GM19351 (cell line): ENCODE data around the gene CROT.
A peak's percentile ranks its signal among the peaks of the same experiment; 100 is the strongest.

ENCODE experiments used
- ATAC-seq: cut with Tn5 transposase; IDR thresholded peaks from one replicate; pipeline ENCODE4 v1.9.1; 2021; ENCODE audit warnings: mild to moderate bottlenecking, moderate library complexity; ENCODE audit not compliant: unreplicated experiment

CROT gene

DNA sequence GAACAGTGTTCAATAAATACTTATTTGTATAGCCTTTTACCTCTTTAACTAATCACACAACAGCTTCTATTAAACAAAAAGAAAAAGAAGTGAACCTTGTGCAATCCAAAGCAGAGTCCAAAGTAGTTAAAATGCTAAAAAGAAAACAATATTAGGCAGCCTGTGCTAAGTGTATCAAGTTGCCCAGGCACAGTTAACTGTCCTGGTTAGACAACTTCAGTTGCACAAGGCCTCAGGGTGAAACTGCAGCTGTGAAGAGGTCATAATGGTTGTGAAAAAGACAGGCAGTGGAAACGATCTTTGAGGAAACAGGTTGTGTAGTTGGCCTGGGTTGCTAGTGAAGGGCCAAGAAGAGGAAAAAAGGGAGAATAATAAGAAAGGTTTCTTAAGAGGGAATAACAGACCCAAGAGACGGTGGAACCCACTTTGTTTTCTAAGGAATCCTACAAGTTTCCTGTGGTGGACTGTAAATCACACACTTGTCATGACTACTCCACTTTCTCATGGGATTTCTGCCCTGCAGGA lies 6.0 kb upstream of the CROT start:
- ATAC-seq: no peak

DNA sequence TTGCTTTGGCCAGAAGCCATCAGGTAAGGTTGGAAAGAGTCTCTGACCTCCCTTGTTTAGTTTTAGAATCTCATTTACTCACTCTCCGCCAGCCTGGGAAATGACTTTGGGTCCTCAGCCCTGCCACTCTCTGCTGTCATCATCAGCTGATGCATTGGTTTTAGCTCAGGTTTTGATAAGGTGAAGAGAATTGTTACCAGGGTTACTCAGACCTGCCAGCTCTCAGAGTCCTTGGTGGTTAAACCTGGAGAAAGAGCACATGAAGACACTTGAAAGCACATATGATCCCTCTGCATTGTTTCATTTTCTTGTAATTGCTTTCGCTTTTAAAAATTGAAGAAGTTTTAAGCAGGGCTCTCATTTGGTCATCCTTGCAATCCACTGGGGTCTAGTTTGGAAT lies 4.0 kb upstream of the CROT start:
- ATAC-seq: no peak

DNA sequence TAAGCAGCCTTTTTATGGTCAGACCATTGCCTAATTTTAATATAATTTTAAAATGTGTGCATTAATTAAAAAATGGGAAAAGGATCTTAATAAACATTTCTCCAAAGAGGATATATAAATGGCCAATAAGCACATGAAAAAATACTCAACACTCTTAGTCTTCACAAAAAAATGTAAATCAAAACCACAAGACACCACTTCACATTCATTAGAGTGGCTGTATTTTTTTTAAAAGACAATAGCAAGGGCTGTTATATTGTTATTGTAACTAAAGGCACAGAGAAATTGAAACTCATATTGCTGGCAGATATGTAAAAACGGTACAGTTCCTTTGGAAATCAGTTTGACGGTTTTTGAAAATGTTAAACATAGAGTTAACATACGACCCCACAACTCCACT lies 3.2 kb upstream of the CROT start:
- no peak for ATAC-seq

DNA sequence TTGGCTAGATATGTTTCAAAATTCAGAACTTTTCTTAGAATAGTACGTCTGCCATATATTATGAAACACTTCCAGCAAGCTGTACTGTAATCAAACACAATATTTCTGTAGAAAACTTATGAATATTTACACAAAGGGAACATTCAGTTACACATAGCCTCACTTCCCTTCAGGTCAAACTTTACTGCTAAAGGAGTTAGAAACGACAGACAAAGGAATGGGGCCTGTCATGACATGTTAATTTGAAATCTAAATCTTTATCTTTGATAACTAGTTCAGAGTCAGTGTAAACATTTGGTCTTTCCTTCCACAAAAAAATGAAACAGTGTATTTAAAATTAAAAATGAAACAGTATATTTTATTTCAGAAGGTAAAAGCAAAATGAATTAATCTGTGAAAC lies 1.0 kb upstream of the CROT start:
- no peak for ATAC-seq

DNA sequence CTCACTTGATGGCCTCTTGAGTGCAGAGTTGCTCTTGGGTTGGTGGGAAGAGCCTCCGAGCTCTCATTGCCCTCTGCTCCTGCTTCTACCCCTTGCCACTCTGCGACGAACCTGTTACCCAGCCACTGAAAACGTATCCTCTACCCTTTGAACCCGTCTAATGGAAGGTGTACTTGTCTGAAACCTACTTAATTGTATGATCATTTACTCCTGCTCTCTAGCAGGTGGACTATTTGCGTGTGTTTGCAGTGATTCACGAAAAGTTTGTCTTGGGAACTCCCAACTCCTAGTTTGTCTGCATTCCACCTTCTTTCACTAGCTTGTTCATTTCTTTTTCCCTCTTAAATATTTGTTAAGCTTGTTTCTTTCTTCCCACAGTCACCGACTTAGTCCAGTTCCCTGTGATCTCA lies 503 bp downstream of the CROT start:
- peak; percentile 11 for ATAC-seq

DNA sequence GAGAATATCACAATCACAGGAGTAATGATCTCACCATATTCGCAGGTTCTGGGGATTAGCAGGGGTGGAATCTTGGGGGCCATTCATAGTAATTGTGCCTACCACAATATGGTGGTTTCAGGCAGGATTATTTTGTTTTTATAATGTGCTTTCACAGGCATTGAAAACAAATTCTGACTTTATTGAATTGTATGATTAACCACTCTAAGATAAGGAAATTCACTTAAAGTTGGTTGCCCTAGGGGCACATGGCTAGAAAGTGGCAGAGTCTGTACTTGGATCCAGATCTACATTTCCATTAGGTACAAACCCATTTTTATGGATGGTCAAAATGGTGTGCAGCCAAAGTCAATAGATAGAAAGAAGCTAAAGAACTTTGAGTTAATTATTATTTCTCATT lies 1.7 kb downstream of the CROT start:
- ATAC-seq: no peak

DNA sequence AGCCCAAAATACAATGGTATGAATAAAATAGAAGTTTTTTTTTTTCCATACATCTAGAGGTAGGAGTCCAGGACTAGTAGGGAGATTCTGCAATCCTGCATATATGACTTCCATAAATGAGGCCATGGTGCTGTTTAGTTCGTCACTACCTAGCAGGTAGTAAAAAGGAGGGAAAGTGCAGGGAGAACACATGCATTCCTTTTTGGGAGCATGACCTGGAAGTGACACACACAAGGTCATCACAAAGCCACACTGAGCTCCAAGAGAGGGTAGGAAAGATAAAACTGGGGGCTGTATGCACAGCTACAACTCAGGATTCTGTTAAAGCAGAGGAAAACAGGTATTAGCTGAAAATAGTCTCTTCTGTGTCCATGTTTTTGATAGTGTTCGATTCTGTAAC lies 2.2 kb downstream of the CROT start:
- no peak for ATAC-seq

DNA sequence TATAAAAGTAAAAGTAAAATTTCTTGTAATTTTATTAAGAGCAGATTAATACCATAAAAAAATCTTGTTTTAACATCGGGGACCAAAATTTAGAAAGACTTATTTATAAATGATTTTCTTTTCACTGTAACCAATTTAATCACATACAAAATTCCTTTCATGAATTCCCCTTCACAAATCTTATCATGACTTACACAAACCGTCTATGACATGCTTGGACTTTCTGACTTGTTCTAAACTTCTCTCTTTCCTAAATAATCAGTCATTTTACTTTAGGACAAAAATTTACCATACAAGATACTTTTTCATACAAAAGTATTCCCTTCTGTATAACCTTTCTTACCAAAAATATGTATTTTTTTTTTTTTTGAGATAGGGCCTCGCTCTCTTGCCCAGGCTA lies 9.3 kb downstream of the CROT start:
- no peak for ATAC-seq

DNA sequence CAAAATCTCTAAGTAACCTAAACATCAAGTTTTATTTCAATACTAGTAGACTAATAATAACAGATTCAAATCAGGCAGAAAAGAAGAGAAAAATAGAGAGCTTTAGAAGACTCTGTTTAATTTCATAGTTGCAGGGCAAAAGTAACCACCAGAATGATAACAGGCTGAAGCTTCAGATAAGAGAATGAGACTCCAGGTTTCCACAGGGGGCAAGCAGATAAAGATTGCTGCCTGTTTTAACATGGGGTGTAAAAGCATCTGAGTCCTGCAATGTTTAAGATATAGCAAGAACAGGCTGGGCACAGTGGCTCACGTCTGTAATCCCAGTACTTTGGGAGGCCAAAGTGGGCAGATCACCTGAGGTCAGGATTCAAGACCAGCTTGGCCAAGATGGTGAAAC lies 11.0 kb downstream of the CROT start:
- ATAC-seq: no peak

DNA sequence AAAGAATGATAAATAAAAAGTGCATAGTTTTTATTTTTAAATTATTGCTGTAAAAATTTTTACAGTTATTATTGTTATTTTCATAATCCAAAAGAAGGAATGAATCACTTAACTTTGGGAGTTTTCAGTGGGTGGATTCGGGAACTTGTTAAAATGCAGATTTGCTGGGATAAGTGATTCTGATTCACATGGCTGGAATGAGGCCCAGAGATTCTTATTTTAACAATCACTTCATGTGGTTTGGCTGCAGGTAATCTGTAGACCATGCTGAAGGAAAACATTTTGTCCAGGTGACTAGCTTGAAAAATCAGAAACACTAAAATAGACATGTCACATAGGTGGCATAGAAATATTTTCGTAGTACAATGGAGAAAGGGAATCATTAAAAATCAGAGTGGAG lies 13.9 kb downstream of the CROT start:
- no peak for ATAC-seq

DNA sequence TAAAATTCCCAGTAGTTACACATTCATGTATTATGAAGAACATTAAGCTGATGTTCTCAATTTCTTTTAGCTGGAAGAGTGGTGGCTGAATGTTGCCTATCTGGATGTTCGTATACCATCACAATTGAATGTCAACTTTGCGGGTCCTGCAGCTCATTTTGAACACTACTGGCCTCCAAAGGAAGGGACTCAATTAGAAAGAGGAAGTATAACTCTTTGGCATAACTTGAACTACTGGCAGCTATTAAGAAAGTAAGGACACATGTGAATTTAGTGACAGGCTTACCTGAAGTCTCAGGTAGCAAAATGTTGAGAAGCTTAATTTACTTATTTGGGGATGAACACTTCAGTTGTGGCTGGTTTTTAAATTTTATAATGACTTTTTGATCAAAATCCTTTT lies 15.9 kb downstream of the CROT start:
- ATAC-seq: no peak

DNA sequence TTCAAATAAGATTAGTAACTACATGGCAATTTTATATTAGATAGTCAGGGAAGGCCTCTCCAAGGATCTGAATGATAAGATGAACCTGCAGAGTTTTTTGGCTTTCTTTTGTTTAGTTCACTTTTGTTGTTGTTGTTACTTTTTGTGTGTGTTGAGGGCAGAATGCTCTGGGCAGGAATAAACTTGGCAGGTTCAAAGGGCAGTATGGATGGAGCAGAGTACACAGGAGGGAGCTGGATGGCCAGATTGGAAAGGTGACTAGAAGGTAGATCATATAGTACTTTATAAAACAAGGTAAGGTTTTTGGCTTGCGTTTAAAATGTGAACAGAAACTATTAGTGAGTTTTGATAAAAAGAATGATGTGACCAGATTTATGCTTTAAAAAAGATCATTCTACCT lies 17.9 kb downstream of the CROT start:
- no peak for ATAC-seq

DNA sequence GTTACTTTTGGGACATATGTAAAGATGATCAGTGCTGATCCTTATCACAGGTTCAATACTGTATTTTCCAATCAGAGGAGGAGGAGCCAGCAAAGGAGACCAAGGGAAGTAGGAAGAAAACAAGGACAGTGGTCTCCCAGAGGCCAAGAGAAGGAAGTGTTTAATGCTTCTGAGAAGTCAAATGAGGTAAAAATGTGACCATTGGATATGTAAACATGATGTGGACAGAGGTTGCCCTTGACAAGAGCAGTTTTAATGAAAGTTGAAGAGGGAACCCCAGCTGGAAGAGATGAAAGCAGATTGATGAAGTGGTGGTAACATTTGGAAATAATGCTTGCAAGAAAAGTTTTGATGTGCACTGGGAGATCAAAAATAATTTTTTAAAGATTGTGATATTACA lies 18.8 kb downstream of the CROT start:
- ATAC-seq: no peak

DNA sequence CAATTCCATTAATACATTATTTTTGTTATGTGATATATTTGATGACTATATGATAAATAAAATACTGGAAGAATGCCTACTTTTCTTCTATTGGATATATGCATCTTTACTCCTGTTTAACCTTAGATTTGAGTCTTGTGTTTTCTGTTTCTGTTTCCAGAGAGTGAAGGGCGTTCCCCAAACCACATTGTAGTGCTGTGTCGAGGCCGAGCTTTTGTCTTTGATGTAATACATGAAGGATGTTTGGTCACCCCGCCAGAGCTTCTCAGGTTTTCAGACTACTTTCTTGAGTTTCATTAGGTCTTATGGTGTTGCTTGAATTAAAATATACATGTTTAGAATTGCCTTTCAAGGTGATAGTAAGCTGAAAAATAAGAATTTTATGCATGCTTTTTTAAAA lies 23.8 kb downstream of the CROT start:
- no peak for ATAC-seq

DNA sequence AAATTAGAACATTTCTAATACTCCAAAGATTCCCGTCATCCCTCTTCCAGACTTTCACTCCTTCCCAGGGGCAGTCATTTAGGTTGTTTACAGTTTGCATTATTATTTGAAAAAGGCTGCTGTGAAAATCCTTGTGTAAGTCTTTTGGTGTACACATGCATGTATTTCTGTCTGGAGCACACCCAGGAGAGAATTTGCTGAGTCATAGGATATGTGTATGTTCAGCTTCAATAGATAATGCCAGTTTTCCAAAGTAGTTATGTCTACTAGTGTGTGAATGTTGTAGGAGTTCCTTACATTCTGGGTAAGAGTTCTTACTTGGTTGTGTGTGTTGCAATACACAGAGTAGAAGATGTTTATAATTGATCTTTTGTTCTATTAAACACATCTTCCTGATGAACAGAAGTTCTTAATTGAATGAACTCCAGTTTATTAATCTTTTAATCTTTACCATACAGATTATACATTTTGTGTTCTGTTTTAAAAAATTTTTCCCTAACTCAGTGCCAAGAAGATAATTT lies 25.3 kb downstream of the CROT start:
- ATAC-seq: no peak

DNA sequence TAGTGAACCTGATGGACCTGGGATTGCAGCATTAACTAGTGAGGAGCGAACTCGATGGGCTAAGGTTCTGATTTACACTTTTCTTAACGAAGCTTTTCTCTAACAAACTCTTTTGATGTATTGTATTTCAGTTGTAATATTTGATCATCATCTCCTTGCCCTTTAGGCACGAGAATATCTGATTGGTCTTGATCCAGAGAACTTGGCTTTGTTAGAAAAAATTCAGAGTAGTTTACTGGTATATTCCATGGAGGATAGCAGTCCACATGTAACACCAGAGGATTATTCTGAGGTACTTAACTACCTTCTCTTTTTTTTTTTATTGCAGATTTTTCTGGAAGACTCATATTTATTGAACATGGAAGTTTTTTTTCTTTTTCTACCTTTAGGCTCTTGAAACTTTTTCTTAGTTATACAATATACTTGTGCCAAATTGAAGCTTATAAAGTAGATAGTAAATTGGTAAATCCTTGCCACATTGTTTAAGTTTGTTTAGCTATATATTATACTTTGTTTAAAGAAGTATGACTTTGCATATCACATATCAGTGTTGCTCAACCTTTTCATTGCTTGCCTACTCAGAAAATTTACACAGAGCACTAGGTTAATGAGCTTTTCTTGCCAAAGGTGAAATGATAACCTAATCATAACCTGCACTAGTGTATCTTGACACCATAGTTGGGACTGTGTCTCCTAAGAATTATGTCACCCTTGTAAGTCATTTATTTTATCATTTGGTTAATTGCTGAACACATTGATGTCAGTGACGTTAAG lies 30.4 kb downstream of the CROT start:
- ATAC-seq: no peak

DNA sequence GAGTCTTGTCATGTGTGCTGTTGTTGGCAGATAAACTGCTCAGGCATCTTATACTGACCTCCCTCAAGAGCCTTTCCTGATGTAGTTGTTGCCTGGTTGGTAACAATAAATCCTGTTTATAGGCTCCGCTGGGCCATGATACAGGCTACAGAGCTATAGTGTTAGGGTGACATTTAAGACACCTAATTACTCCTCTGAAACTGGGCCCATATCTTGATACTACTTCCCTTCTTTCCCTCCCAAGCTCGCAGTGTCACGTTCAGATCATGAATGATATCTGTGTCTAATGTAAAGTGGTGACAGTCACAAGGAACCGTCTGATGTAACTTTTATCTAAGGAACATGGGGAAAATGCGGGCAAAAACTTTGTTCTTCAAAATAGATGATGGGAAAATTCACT lies 35.4 kb downstream of the CROT start:
- ATAC-seq: no peak

DNA sequence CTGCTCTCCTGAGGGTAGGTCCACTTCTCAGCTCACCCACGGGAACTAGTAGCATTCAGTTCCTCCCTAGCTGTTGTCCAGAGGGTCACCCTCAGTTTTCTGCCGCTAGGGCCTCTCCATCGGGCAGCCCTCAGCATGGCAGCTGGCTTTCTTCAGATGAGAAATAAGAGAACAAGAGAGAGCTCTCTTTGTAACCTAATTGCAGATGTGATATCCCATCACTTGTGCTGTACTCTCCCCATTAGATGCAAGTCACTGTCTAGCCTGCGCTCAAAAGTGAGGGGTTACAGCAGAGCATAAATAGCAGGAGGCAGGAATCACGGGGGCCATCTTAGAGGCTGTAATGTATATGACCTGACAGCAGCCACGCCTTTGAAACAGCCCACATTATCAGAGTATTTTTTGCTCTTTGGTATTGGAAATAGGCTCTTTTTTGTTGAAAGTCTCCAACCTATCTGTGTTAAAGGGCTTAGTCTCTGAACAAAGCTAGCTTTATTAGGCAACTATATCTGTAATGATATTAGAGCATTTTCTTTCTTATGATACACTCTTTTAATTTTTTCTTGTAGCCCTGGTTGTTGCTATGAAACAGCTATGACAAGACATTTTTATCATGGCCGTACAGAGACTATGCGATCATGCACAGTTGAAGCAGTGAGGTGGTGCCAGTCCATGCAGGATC lies 45.7 kb downstream of the CROT start:
- no peak for ATAC-seq

DNA sequence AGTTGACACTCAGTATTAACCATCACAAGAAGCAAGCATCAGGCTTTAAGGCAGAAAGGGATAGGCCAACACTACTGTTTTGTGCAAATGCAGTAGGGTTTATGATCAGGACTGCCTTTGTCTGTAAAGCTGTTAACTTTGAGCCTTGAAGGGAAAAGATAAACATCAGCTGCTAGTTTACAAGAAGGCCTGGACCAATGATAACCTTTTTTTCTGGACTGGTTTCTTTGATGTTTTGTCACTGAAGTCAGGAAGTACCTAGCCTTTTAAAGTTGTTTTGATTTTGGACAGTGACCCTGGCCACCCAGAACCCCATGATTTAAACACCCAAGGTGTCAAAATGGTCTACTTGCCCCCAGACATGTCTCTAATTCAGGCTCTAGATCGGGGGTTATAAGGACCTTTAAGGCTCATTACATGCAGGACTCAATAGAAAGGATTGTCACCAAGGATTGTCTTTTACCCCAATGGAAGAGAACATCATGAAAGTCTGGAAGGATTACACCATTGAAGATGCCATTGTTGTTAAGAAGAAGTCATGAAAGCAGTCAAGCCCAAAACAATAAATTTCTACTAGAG lies 50.1 kb downstream of the CROT start:
- no peak for ATAC-seq

DNA sequence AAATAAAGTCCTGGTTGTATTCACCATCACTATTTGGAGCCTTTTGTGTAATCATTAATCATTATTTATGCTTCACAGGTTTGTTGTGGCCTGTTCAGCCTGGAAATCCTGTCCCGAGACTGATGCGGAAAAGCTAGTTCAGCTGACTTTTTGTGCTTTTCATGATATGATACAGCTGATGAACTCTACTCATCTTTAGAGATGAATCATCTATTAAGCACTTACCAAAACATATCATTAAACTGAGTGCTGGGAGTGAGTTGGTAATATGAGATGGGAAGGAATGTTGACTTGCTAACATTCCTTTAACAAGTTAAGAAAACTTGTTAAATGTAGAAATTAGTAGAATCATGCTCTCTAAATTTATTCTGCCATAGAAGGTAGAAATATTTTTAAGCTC lies 53.0 kb downstream of the CROT start:
- ATAC-seq: no peak

DNA sequence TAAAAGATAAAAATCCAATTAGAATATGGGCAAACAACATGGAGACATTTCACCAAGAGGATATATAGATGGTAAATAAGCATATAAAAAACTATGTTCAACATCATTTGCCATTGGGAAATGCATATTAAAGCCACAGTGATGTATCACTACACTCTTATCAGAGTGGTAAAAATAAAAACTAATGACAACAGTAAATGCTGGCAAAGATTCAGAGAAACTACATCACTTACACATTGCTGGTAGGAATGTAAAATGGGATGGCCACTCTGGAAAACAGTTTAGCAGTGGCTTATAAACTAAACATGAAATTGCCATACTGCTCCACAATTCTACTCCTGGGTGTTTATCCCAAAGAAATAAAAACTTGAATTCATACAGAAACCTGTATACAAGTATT lies 59.2 kb downstream of the CROT start:
- ATAC-seq: no peak

DNA sequence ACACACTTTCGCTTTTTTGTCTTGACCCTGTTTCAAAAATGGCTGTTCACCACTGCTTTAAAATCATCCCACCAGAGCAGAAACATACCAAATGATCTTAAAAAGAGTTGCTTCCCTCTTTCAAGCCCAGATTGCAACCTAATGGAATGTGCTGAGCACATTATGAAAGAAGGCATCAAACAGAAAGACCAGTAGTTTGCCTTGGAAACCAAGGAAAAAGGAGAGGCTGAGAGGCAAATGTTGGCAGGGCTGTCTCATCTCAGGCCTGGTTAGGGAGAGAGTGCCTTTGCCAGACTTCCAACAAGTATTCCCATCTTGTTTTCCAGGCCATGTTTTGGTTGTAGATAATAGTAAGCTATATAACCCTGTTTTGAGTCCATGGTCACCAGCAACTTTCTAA lies 65.7 kb downstream of the CROT start:
- no peak for ATAC-seq
